Activated B cell treated with CpG ODN at 0.5 μM for 24 hours (primary cell): ENCODE results near the gene SLC9B2. TPM values are rescaled to one million over a fixed set of nuclear protein-coding genes. Genes with fewer than 3 reads are reported as not detected.

Experiments
- ATAC-seq: fragments of 200-7000 bp; cut with Tn5 transposase; one replicate; pipeline ENCODE4 v1.10.0; 2021; ENCODE audit warnings: low read depth, mild to moderate bottlenecking, moderate library complexity
- CTCF ChIA-PET: fragments of 350-600 bp; sonication (Branson Sonifier 250); formaldehyde crosslinking; loops from one replicate; lab custom pipeline; 2021; ENCODE audit warnings: antibody characterized with exemption; lab: Charles Lee
- POLR2A ChIA-PET: fragments of 350-600 bp; sonication (Branson Sonifier 250); formaldehyde crosslinking; loops from one replicate; lab custom pipeline; 2021; ENCODE audit warnings: antibody characterized with exemption; lab: Charles Lee
- DNase-seq: peaks from one replicate; pipeline ENCODE4 v3.0.0; 2022
- H3K27ac Mint-ChIP-seq: one replicate; pipeline ENCODE4 v1.8.0; 2020; ENCODE audit warnings: mixed read lengths
- H3K27me3 Mint-ChIP-seq: one replicate; pipeline ENCODE4 v1.8.0; 2021; ENCODE audit warnings: mixed read lengths
- H3K36me3 Mint-ChIP-seq: one replicate; pipeline ENCODE4 v1.8.0; 2021; ENCODE audit warnings: low read depth, mixed read lengths
- H3K4me1 Mint-ChIP-seq: one replicate; pipeline ENCODE4 v1.8.0; 2021; ENCODE audit warnings: mixed read lengths
- H3K4me3 Mint-ChIP-seq: one replicate; pipeline ENCODE4 v1.8.0; 2020; ENCODE audit warnings: mild to moderate bottlenecking, mixed read lengths
- H3K9me3 Mint-ChIP-seq: one replicate; pipeline ENCODE4 v1.8.0; 2020; ENCODE audit warnings: mixed read lengths
- CTCF ChIP-seq: fragments of 200-600 bp; IDR thresholded peaks from one replicate; pipeline ENCODE4 v1.8.0; 2022; ENCODE audit warnings: antibody characterized with exemption, mild to moderate bottlenecking
- intact Hi-C: fragments of 100-400 bp; cut with micrococcal nuclease; formaldehyde crosslinking; loops from one replicate; pipeline ENCODE4 v1.15.1; 2024
- total RNA-seq: library from RNA; stranded (reverse); gene quantifications from 2 replicates; pipeline ENCODE4 v1.2.3, GENCODE V29; 2022

SLC9B2 gene
- total RNA-seq, 1 donor from 2014 or later: 33.4 TPM

GRCh38 chr4:103030791-103031190 is 45.8 kb downstream of the SLC9B2 start:
- intact Hi-C loops: no loop called here
- Mint-ChIP-seq H3K27me3 (no peaks in the 10 kb centered on the region), H3K27ac (no peak overlapping the region), H3K4me3 (no peak overlapping the region), H3K9me3 (no peaks in the 10 kb centered on the region), H3K4me1 (no peaks in the 10 kb centered on the region), H3K36me3 (peaks cover 41% of the 10 kb centered on the region)
- ChIA-PET CTCF (no interaction called here), POLR2A (no interaction called here)
- ATAC-seq (no peak), DNase-seq (no peak)
- TF ChIP-seq CTCF: no peak

- ATAC-seq: no peak
- no peaks in the 10 kb centered on the region for H3K4me1 Mint-ChIP-seq
- no peaks in the 10 kb centered on the region for H3K27me3 Mint-ChIP-seq
- ChIA-PET POLR2A (interaction anchor here (2.1 kb wide), 1 partner anchor 9 kb away, joined by 6 read pairs; the partner anchor contains the start of gene SLC9B1), CTCF (interaction anchor here (1.4 kb wide), 1 partner anchor 62 kb away, joined by 4 read pairs; no protein-coding TSS in a partner anchor)
- H3K27ac Mint-ChIP-seq: no peak overlapping the region
- DNase-seq: no peak
- no peak overlapping the region for H3K4me3 Mint-ChIP-seq
- H3K36me3 Mint-ChIP-seq: peaks cover 35% of the 10 kb centered on the region
- intact Hi-C loops: no loop called here
- no peaks in the 10 kb centered on the region for H3K9me3 Mint-ChIP-seq
- TF ChIP-seq CTCF: no peak
Measured at GRCh38 chr4:103029300-103029699, 47.3 kb downstream of the SLC9B2 start.

- Mint-ChIP-seq H3K36me3 (peaks cover 31% of the 10 kb centered on the region), H3K9me3 (no peaks in the 10 kb centered on the region), H3K4me3 (no peak overlapping the region), H3K4me1 (no peaks in the 10 kb centered on the region), H3K27me3 (no peaks in the 10 kb centered on the region), H3K27ac (no peak overlapping the region)
- no peak for TF ChIP-seq CTCF
- DNase-seq (no peak), ATAC-seq (no peak)
- intact Hi-C loops: no loop called here
- ChIA-PET CTCF (interaction anchor here (0.7 kb wide), 1 partner anchor 178 kb away, joined by 4 read pairs; no protein-coding TSS in a partner anchor), POLR2A (no interaction called here)
Measured at GRCh38 chr4:103026868-103027267, 49.7 kb downstream of the SLC9B2 start.

- POLR2A ChIA-PET: no interaction called here
- CTCF ChIA-PET: no interaction called here
- Mint-ChIP-seq H3K9me3 (no peaks in the 10 kb centered on the region), H3K27me3 (no peaks in the 10 kb centered on the region), H3K36me3 (peaks cover 20% of the 10 kb centered on the region), H3K27ac (no peak overlapping the region), H3K4me1 (peaks cover 6% of the 10 kb centered on the region), H3K4me3 (no peak overlapping the region)
- intact Hi-C loops: no loop called here
- ATAC-seq: no peak
- no peak for DNase-seq
- no peak for TF ChIP-seq CTCF
Measured at GRCh38 chr4:103024996-103025395, 51.6 kb downstream of the SLC9B2 start.

GRCh38 chr4:103021120-103021519 is 55.4 kb downstream of the SLC9B2 start:
- ChIA-PET CTCF (no interaction called here), POLR2A (no interaction called here)
- DNase-seq (no peak), ATAC-seq (no peak)
- Mint-ChIP-seq H3K9me3 (no peaks in the 10 kb centered on the region), H3K27me3 (no peaks in the 10 kb centered on the region), H3K27ac (peak overlapping the region; percentile 15), H3K4me1 (peaks cover 28% of the 10 kb centered on the region), H3K36me3 (peaks cover 11% of the 10 kb centered on the region), H3K4me3 (no peak overlapping the region)
- TF ChIP-seq CTCF: no peak
- intact Hi-C loops: no loop called here
